H1 (cell line): ENCODE measurements around the gene CALD1. TPM values are rescaled to one million over a fixed set of nuclear protein-coding genes. Genes with fewer than 3 reads are reported as not detected.

Source experiments
- CTCF ChIA-PET: fragments of 300-600 bp; sonication (Branson Sonifier 250); formaldehyde crosslinking; loops from one replicate; lab custom pipeline; 2021; ENCODE audit not compliant: partially characterized antibody; lab: Charles Lee
- POLR2A ChIA-PET: fragments of 300-600 bp; sonication (Branson Sonifier 250); formaldehyde crosslinking; loops from one replicate; lab custom pipeline; 2021; ENCODE audit warnings: inconsistent platforms; ENCODE audit not compliant: partially characterized antibody; lab: Charles Lee
- DNase-seq, 2 experiments: peaks; one replicate each; pipeline versions ENCODE4 v3.0.0 to v3.0.0-alpha.2; 2010 to 2022; ENCODE audit warnings: low spot score in 2 of 2, low read depth in 1 of 2, mixed read lengths in 1 of 2
- FAIRE-seq: peaks from 2 replicates; lab custom pipeline; 2011; peaks lifted over from hg19 to GRCh38; lab: Jason Lieb, UNC
- H2AFZ ChIP-seq: 2 replicates; pipeline ENCODE4 v1.8.1; 2012; ENCODE audit warnings: low read length, inconsistent platforms
- H2AK5ac ChIP-seq: 2 replicates; pipeline ENCODE4 v1.6.1; 2013; ENCODE audit warnings: low read depth, low read length
- H2BK120ac ChIP-seq: replicated peaks from 2 replicates; pipeline ENCODE3; 2013; ENCODE audit warnings: low read depth, low read length, inconsistent platforms
- H2BK12ac ChIP-seq: 2 replicates; pipeline ENCODE4 v1.6.1; 2013; ENCODE audit warnings: low read depth, low read length
- H2BK15ac ChIP-seq: 2 replicates; pipeline ENCODE4 v1.6.1; 2013; ENCODE audit warnings: low read length
- H2BK20ac ChIP-seq: 2 replicates; pipeline ENCODE4 v1.6.1; 2013; ENCODE audit warnings: low read length
- H2BK5ac ChIP-seq: 2 replicates; pipeline ENCODE4 v1.6.1; 2013; ENCODE audit warnings: low read depth, low read length
- H3K14ac ChIP-seq: 2 replicates; pipeline ENCODE4 v1.6.1; 2013; ENCODE audit warnings: inconsistent platforms; ENCODE audit not compliant: insufficient read length
- H3K18ac ChIP-seq: 2 replicates; pipeline ENCODE4 v1.6.1; 2013; ENCODE audit warnings: low read length; ENCODE audit errors: extremely low read depth
- H3K23ac ChIP-seq: 2 replicates; pipeline ENCODE4 v1.6.1; 2013; ENCODE audit warnings: inconsistent platforms; ENCODE audit not compliant: insufficient read length
- H3K23me2 ChIP-seq: 2 replicates; pipeline ENCODE4 v1.6.1; 2013; ENCODE audit warnings: low read depth, low read length
- H3K27ac ChIP-seq: 2 replicates; pipeline ENCODE4 v1.6.1; 2011; ENCODE audit warnings: low read depth, low read length, inconsistent platforms
- H3K27me3 ChIP-seq, 4 experiments: replicated peaks in 1 of 4; 1 replicate in 1 of 4; 2 replicates in 3 of 4; pipeline versions ENCODE4 v1.6.1 to v1.8.1; 2011 to 2013; ENCODE audit warnings: low read length in 3 of 4, mild to moderate bottlenecking in 3 of 4, inconsistent platforms in 2 of 4, mixed read lengths in 2 of 4, moderate library complexity in 1 of 4; ENCODE audit not compliant: control insufficient read depth in 3 of 4, insufficient read depth in 3 of 4; ENCODE audit errors: extremely low read depth in 1 of 4
- H3K36me3 ChIP-seq, 4 experiments: 2 replicates each; pipeline versions ENCODE4 v1.6.1 to v1.8.1; 2011 to 2013; ENCODE audit warnings: mild to moderate bottlenecking in 4 of 4, low read length in 3 of 4, moderate library complexity in 2 of 4, control low read depth in 1 of 4, inconsistent platforms in 1 of 4; ENCODE audit not compliant: insufficient read depth in 4 of 4, control insufficient read depth in 2 of 4
- H3K4ac ChIP-seq: replicated peaks from 2 replicates; pipeline ENCODE3; 2013; ENCODE audit warnings: low read length, low read depth, mixed read lengths, inconsistent platforms; ENCODE audit not compliant: insufficient read length
- H3K4me1 ChIP-seq, 4 experiments: replicated peaks in 1 of 4; 1 replicate in 1 of 4; 2 replicates in 3 of 4; pipeline versions ENCODE4 v1.6.1 to v1.8.1; 2011 to 2013; ENCODE audit warnings: low read length in 3 of 4, inconsistent platforms in 2 of 4, mixed read lengths in 1 of 4; ENCODE audit not compliant: insufficient read depth in 4 of 4, control insufficient read depth in 3 of 4
- H3K4me2 ChIP-seq, 2 experiments: 2 replicates each; pipeline versions ENCODE4 v1.6.1 to v1.8.1; 2011 to 2013; ENCODE audit warnings: low read depth in 2 of 2, low read length in 2 of 2, control low read depth in 1 of 2, inconsistent platforms in 1 of 2, mild to moderate bottlenecking in 1 of 2; ENCODE audit not compliant: insufficient read depth in 1 of 2
- H3K4me3 ChIP-seq, 4 experiments: fragments of 200-600, 300-600 bp in 1 of 4; sonication (generic), shearing (Covaris generic), sonication (Bioruptor Twin) in 1 of 4; 2 replicates each; pipeline versions ENCODE4 v1.5.1 to v1.8.1; 2011 to 2016; ENCODE audit warnings: low read length in 4 of 4, low read depth in 3 of 4, control low read depth in 2 of 4, inconsistent platforms in 2 of 4, mild to moderate bottlenecking in 2 of 4, mixed read lengths in 1 of 4, moderate library complexity in 1 of 4; ENCODE audit not compliant: insufficient read depth in 2 of 4; ENCODE audit errors: extremely low read depth in 1 of 4
- H3K56ac ChIP-seq: replicated peaks from 2 replicates; pipeline ENCODE3; 2013; ENCODE audit warnings: low read depth, mild to moderate bottlenecking, mixed read lengths, low read length, inconsistent platforms; ENCODE audit not compliant: insufficient read length
- H3K79me1 ChIP-seq: 2 replicates; pipeline ENCODE4 v1.6.1; 2013; ENCODE audit warnings: low read depth, low read length, control low read depth
- H3K79me2 ChIP-seq, 2 experiments: 2 replicates each; pipeline versions ENCODE4 v1.6.1 to v1.8.1; 2012 to 2013; ENCODE audit warnings: low read length in 2 of 2, mild to moderate bottlenecking in 2 of 2, inconsistent platforms in 1 of 2; ENCODE audit not compliant: insufficient read depth in 2 of 2, control insufficient read depth in 1 of 2
- H3K9ac ChIP-seq, 4 experiments: replicated peaks in 1 of 4; 1 replicate in 1 of 4; 2 replicates in 3 of 4; pipeline versions ENCODE4 v1.6.1 to v1.8.1; 2011 to 2013; ENCODE audit warnings: low read depth in 3 of 4, low read length in 3 of 4, control low read depth in 2 of 4, mild to moderate bottlenecking in 2 of 4, moderate library complexity in 2 of 4, inconsistent platforms in 1 of 4; ENCODE audit errors: extremely low read depth in 1 of 4
- H3K9me3 ChIP-seq, 2 experiments: 2 replicates each; pipeline versions ENCODE4 v1.6.1 to v1.8.1; 2012 to 2013; ENCODE audit warnings: mild to moderate bottlenecking in 2 of 2, moderate library complexity in 2 of 2, control low read depth in 1 of 2, inconsistent platforms in 1 of 2, low read depth in 1 of 2, low read length in 1 of 2, mixed read lengths in 1 of 2; ENCODE audit not compliant: insufficient read depth in 2 of 2
- H4K20me1 ChIP-seq, 2 experiments: replicated peaks in 1 of 2; 2 replicates each; pipeline versions ENCODE3 to v1.8.1; 2011 to 2013; ENCODE audit warnings: inconsistent platforms in 2 of 2, low read length in 2 of 2, mild to moderate bottlenecking in 1 of 2; ENCODE audit not compliant: insufficient read depth in 2 of 2, control insufficient read depth in 1 of 2
- H4K5ac ChIP-seq: 2 replicates; pipeline ENCODE4 v1.6.1; 2013; ENCODE audit warnings: low read length, low read depth, mixed read lengths, inconsistent platforms; ENCODE audit not compliant: insufficient read length
- H4K8ac ChIP-seq: 2 replicates; pipeline ENCODE4 v1.8.0; 2013; ENCODE audit warnings: mild to moderate bottlenecking, moderate library complexity, low read length, inconsistent platforms; ENCODE audit not compliant: insufficient read depth; ENCODE audit errors: extremely low read depth
- H4K91ac ChIP-seq: replicated peaks from 2 replicates; pipeline ENCODE3; 2013; ENCODE audit warnings: low read length, mixed read lengths, inconsistent platforms; ENCODE audit not compliant: insufficient read length
- ASH2L ChIP-seq: fragments of 200-600, 300-600 bp; sonication (generic); IDR thresholded peaks from one replicate; pipeline ENCODE4 v1.7.1; 2017; ENCODE audit warnings: low read length
- ATF2 ChIP-seq: IDR thresholded peaks from 2 replicates; pipeline ENCODE4 v1.6.1; 2012; ENCODE audit warnings: low read length, inconsistent platforms
- BRCA1 ChIP-seq: IDR thresholded peaks from 2 replicates; pipeline ENCODE4 v1.6.1; 2012; ENCODE audit warnings: low read depth, low read length, improper control_type of control experiment
- CBX8 ChIP-seq: fragments of 300-800, 300-1000 bp; sonication (generic); IDR thresholded peaks from 2 replicates; pipeline ENCODE4 v1.7.1; 2016; ENCODE audit warnings: low read depth, low read length, borderline replicate concordance
- CEBPB ChIP-seq: IDR thresholded peaks from 2 replicates; pipeline ENCODE4 v1.6.1; 2012; ENCODE audit warnings: low read depth, low read length
- GABPA ChIP-seq: IDR thresholded peaks from 2 replicates; pipeline ENCODE4 v1.6.1; 2011; ENCODE audit warnings: mild to moderate bottlenecking, low read length, moderate library complexity, borderline replicate concordance; ENCODE audit not compliant: insufficient read depth
- GTF2F1 ChIP-seq: IDR thresholded peaks from 2 replicates; pipeline ENCODE4 v1.6.1; 2012; ENCODE audit warnings: low read depth, low read length, improper control_type of control experiment, borderline replicate concordance
- NRF1 ChIP-seq: IDR thresholded peaks from 2 replicates; pipeline ENCODE4 v1.6.1; 2011; ENCODE audit warnings: mild to moderate bottlenecking, low read depth, low read length, improper control_type of control experiment
- PHF8 ChIP-seq: fragments of 200-600 bp; sonication (generic); conservative IDR thresholded peaks from 2 replicates; pipeline ENCODE4 v1.7.1; 2012; ENCODE audit warnings: low read depth, mild to moderate bottlenecking, inconsistent platforms, low read length, moderate library complexity
- SIN3A ChIP-seq, 2 experiments: IDR thresholded peaks in 1 of 2; conservative IDR thresholded peaks in 1 of 2; 2 replicates each; pipeline ENCODE4 v1.6.1; 2011 to 2012; ENCODE audit warnings: low read length in 2 of 2, improper control_type of control experiment in 1 of 2, low read depth in 1 of 2, mild to moderate bottlenecking in 1 of 2
- SUZ12 ChIP-seq: fragments of 200-600 bp; sonication (generic); IDR thresholded peaks from 2 replicates; pipeline ENCODE4 v1.6.1; 2012; ENCODE audit warnings: mild to moderate bottlenecking, inconsistent platforms, low read length, moderate library complexity, mixed read lengths
- WGBS, 2 experiments: shearing (Covaris generic) in 1 of 2; methylation state at CpG; one replicate each; pipeline versions ENCODE4 v1.1.6 to v1.1.7; 2013 to 2015; ENCODE audit warnings: low lambda C conversion rate in 2 of 2, mixed read lengths in 2 of 2, inconsistent platforms in 1 of 2, low coverage in 1 of 2, missing lambda C conversion rate in 1 of 2; ENCODE audit not compliant: insufficient replicate concordance in 2 of 2, insufficient coverage in 1 of 2, insufficient read length in 1 of 2; ENCODE audit errors: extremely low coverage in 1 of 2, missing lambda C conversion rate in 1 of 2; 5-methylcytosine and 5-hydroxymethylcytosine counted together
- polyA plus RNA-seq, 7 experiments: library from polyadenylated mRNA; depleted of rRNA in 3 of 7; stranded (reverse) in 5 of 7; unstranded in 2 of 7; fragments of >200 nt in 5 of 7; fragments of 200-250 nt in 2 of 7; gene quantifications; 1 replicate in 5 of 7; 2 replicates in 1 of 7; 4 replicates in 1 of 7; pipeline versions ENCODE4 v1.2.1 to v1.2.3, GENCODE V29; 2011 to 2013; ENCODE audit warnings: missing spikeins in 2 of 7, mixed read lengths in 2 of 7
- total RNA-seq: library from RNA; stranded (reverse); fragmentation: NEBNext Ultra II Directional; extraction: Animal tissue kit (Norgen Biotek cat#: 25700); gene quantifications from 2 replicates; pipeline ENCODE4 v1.2.1, GENCODE V29; 2021

CALD1 gene
- total and polyA plus RNA-seq, 2 of the 8 experiments (the other 6 are each of a cell fraction or from before 2014, with no cell fraction given): 34.3 to 177 TPM

GRCh38 chr7:134941185-134941900 lies 161.9 kb downstream of the CALD1 start:
- Histone ChIP-seq H3K23me2 (no peaks in the 10 kb centered on the region), H3K27me3 (no peaks in the 10 kb centered on the region), H4K8ac (no peak overlapping the region), H3K18ac (no peak overlapping the region), H3K56ac (no peak overlapping the region), H2BK12ac (no peak overlapping the region), H3K23ac (no peak overlapping the region), H3K36me3 (peaks cover 0 to 1% (median under 1%) of the 10 kb centered on the region in 4 experiments; a peak in 4 of 8 replicates), H3K4me3 (no peak overlapping the region), H2BK20ac (no peak overlapping the region), H2BK120ac (no peak overlapping the region), H4K91ac (no peak overlapping the region), H3K9me3 (no peaks in the 10 kb centered on the region), H3K79me2 (no peaks in the 10 kb centered on the region), H3K4me2 (no peak overlapping the region), H3K79me1 (no peaks in the 10 kb centered on the region), H4K5ac (no peak overlapping the region), H2BK15ac (no peak overlapping the region), H2AFZ (no peak overlapping the region), H2BK5ac (no peak overlapping the region), H3K9ac (no peak overlapping the region), H4K20me1 (no peaks in the 10 kb centered on the region), H3K4ac (no peak overlapping the region), H3K14ac (no peak overlapping the region), H2AK5ac (no peak overlapping the region), H3K27ac (no peak overlapping the region), H3K4me1 (no peaks in the 10 kb centered on the region)
- CTCF ChIA-PET: interaction anchor here (1.0 to 3.3 kb wide), 5 partner anchors 13 to 333 kb away, joined by 3 to 15 read pairs (median 5); no protein-coding TSS in a partner anchor
- DNase-seq: no peak
- POLR2A ChIA-PET: no interaction called here
- no peak for FAIRE-seq
- 73% methylated on average over 3 of the region's 3 CpGs; no CpG with 5 or more reads in 1 of the 2 experiments for WGBS, 2 experiments
- TF ChIP-seq GTF2F1: no peak
- no peak for TF ChIP-seq ATF2
- TF ChIP-seq CBX8: no peak
- no peak for TF ChIP-seq CEBPB
- TF ChIP-seq GABPA: no peak
- TF ChIP-seq ASH2L: no peak
- TF ChIP-seq SUZ12: no peak
- no peak for TF ChIP-seq NRF1
- no peak for TF ChIP-seq SIN3A (conservative IDR thresholded peaks at IDR 0.05 in 1 of 2, IDR thresholded peaks at IDR 0.05 in 1 of 2; ENCODE audit: low read depth in 1 of 2, low read length in 2 of 2)
- TF ChIP-seq PHF8: no peak
- TF ChIP-seq BRCA1: no peak
